Ovary (tissue), 3 donors: ENCODE measurements around the gene B3GNT5.

Experiments
- CTCF ChIP-seq, 3 donors: fragments of 450-650 bp in 2 of 3; fragments of 200-600 bp in 1 of 3; IDR thresholded peaks; one replicate each; pipeline versions ENCODE4 v1.5.1 to v1.8.0; 2016 to 2022; ENCODE audit warnings: antibody characterized with exemption in 3 of 3, mild to moderate bottlenecking in 1 of 3
- EP300 ChIP-seq: sonication (generic); formaldehyde crosslinking; IDR thresholded peaks from one replicate; pipeline ENCODE4 v1.6.1; 2017; ENCODE audit warnings: antibody characterized with exemption
- POLR2A ChIP-seq: fragments of 450-650 bp; IDR thresholded peaks from one replicate; pipeline ENCODE4 v1.6.1; 2017; ENCODE audit warnings: antibody characterized with exemption, mild to moderate bottlenecking, moderate library complexity
- donor health status: DM: no; HTN: no; CAD: no.

- TF ChIP-seq CTCF (IDR thresholded peaks at IDR 0.05), result no peak
- TF ChIP-seq EP300, result no peak
- no peak for TF ChIP-seq POLR2A
Measured at GRCh38 chr3:183308751-183309150, 55.7 kb downstream of the B3GNT5 start.
